Measurements from ENCODE around the gene TFB2M.

DNA sequence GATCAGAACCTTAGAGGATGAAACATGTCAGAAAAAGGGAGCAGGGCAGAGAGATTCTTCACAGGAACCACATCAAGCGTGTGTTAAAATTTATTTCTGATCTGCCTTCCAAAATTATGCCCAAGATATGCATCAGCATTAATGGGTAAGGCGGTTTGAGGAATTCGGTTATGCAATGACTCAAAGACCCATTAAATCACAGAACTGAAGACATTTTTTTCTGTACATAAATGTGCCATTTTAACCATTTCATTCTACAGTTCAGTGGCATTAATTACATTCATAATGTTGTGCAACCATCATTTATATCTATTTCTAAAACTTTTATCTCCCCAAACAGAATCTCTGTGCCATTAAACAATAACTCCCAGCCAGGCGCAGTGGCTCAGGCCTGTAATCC, 43.6 kb upstream of the TFB2M start:
- TF ChIP-seq, protein P1, sequence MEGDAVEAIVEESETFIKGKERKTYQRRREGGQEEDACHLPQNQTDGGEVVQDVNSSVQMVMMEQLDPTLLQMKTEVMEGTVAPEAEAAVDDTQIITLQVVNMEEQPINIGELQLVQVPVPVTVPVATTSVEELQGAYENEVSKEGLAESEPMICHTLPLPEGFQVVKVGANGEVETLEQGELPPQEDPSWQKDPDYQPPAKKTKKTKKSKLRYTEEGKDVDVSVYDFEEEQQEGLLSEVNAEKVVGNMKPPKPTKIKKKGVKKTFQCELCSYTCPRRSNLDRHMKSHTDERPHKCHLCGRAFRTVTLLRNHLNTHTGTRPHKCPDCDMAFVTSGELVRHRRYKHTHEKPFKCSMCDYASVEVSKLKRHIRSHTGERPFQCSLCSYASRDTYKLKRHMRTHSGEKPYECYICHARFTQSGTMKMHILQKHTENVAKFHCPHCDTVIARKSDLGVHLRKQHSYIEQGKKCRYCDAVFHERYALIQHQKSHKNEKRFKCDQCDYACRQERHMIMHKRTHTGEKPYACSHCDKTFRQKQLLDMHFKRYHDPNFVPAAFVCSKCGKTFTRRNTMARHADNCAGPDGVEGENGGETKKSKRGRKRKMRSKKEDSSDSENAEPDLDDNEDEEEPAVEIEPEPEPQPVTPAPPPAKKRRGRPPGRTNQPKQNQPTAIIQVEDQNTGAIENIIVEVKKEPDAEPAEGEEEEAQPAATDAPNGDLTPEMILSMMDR (IDR thresholded peaks at IDR 0.05), result no peak
- TF ChIP-seq POLR2A (IDR thresholded peaks at IDR 0.05), result no peak
- no peak for TF ChIP-seq EP300 (IDR thresholded peaks at IDR 0.05)
- TF ChIP-seq POLR2AphosphoS5 (IDR thresholded peaks at IDR 0.05), result no peak

All from stomach (tissue), 4 donors.